ENCODE data around the gene DHRS7B.

The DHRS7B gene

GRCh38 chr17:21152731-21153130 is 26.0 kb downstream of the DHRS7B start:
- no peak for DNase-seq (ENCODE audit: low read depth in 3 of 3)

GRCh38 chr17:21157586-21158370 is 31.0 kb downstream of the DHRS7B start:
- DNase-seq (ENCODE audit: low read depth in 3 of 3): no peak

- DNase-seq (ENCODE audit: low read depth in 3 of 3): no peak
These were observed 33.6 kb downstream of the DHRS7B start for GRCh38 chr17:21160401-21160800.

- DNase-seq (ENCODE audit: low read depth in 3 of 3): no peak
These were observed 35.0 kb downstream of the DHRS7B start for GRCh38 chr17:21161498-21162393.

GRCh38 chr17:21162394-21162775 is 35.6 kb downstream of the DHRS7B start:
- no peak for DNase-seq (ENCODE audit: low read depth in 3 of 3)

GRCh38 chr17:21163101-21163500 is 36.3 kb downstream of the DHRS7B start:
- no peak for DNase-seq (ENCODE audit: low read depth in 3 of 3)

- no peak for DNase-seq (ENCODE audit: low read depth in 3 of 3)
These were observed 37.5 kb downstream of the DHRS7B start for GRCh38 chr17:21164216-21164615.

GRCh38 chr17:21164620-21165019 is 37.9 kb downstream of the DHRS7B start:
- DNase-seq (ENCODE audit: low read depth in 3 of 3): no peak

- no peak for DNase-seq (ENCODE audit: low read depth in 3 of 3)
These were observed 39.3 kb downstream of the DHRS7B start for GRCh38 chr17:21165922-21166594.

- DNase-seq (ENCODE audit: low read depth in 3 of 3): no peak
These were observed 39.9 kb downstream of the DHRS7B start for GRCh38 chr17:21166595-21167210.

GRCh38 chr17:21167303-21167702 is 40.5 kb downstream of the DHRS7B start:
- DNase-seq (ENCODE audit: low read depth in 3 of 3): no peak

- no peak for DNase-seq (ENCODE audit: low read depth in 3 of 3)
These were observed 41.7 kb downstream of the DHRS7B start for GRCh38 chr17:21168555-21168865.

GRCh38 chr17:21169496-21169895 is 42.7 kb downstream of the DHRS7B start:
- no peak for DNase-seq (ENCODE audit: low read depth in 3 of 3)

GRCh38 chr17:21170809-21171208 is 44.0 kb downstream of the DHRS7B start:
- DNase-seq (ENCODE audit: low read depth in 3 of 3): no peak

- no peak for DNase-seq (ENCODE audit: low read depth in 3 of 3)
These were observed 44.7 kb downstream of the DHRS7B start for GRCh38 chr17:21171309-21171922.

- DNase-seq (ENCODE audit: low read depth in 3 of 3): no peak
These were observed 45.3 kb downstream of the DHRS7B start for GRCh38 chr17:21171970-21172510.

GRCh38 chr17:21172846-21173245 is 46.1 kb downstream of the DHRS7B start:
- DNase-seq (ENCODE audit: low read depth in 3 of 3): no peak

GRCh38 chr17:21173543-21173942 is 46.8 kb downstream of the DHRS7B start:
- no peak for DNase-seq (ENCODE audit: low read depth in 3 of 3)

- DNase-seq (ENCODE audit: low read depth in 3 of 3): no peak
These were observed 47.4 kb downstream of the DHRS7B start for GRCh38 chr17:21174186-21174585.

- DNase-seq (ENCODE audit: low read depth in 3 of 3): no peak
These were observed 47.9 kb downstream of the DHRS7B start for GRCh38 chr17:21174713-21175112.

- DNase-seq (ENCODE audit: low read depth in 3 of 3): no peak
These were observed 50.1 kb downstream of the DHRS7B start for GRCh38 chr17:21176773-21177395.
